DMS53 treated with DMSO at 0.1 percent for 48 hours (cell line): ENCODE data around the gene NXT2.
"Not testable (repeated sequence)": the region's sequence is repeated elsewhere in the genome, so short reads cannot be mapped to it uniquely, and the experiment has no call there.

Source experiments
- DNase-seq: peaks from one replicate; lab custom pipeline; 2025; ENCODE audit not compliant: unreplicated experiment; lab: John Stamatoyannopoulos, UW

The NXT2 gene

GRCh38 chrX:109536439-109537323 is at the start of gene NXT2:
NXT2 (plus strand) TSS chrX:109536844; CDS start chrX:109537007, 163 bp downstream.
- DNase-seq = peak; percentile 85

DNA sequence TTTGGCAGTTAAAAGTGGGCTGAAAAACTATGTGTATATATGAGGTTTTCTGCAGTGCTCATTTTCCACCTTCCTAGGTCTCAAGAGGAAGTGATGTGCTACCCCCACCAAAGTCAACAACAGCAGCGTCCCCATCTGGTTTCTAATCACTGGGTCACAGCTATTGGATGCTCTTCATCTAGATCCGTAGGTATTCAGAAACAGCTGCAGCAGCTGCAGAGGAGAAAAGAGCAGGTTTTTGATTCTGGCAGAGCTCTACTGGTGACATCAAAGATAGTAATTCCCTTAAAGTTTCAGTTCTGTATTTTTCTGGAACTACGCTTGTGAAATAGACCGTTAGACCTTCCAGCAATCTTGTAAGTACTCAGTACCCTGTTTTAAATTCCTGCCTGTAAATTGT is 49.0 kb upstream of the NXT2 start:
- DNase-seq = no peak

GRCh38 chrX:109489174-109489573 is 47.5 kb upstream of the NXT2 start:
- DNase-seq = no peak

DNA sequence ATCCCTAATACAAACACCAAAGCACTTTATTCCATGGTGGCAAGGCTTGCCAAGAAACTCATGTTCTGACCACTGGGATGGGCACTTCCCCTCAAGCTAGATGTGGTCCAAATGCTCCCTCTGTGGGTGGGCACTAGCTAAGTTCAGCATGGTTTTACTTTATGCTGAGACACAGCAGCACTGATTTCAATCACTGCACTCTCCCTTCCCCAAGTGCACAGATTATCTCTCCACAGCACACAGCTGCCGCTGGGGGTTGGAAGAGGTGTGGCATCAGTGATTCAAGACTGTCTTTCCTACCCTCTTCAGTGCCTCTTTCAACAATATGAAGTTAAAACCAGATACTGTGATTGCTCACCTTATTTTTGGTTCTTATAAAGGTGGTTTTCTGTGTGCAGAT is 38.2 kb upstream of the NXT2 start:
- no peak for DNase-seq

DNA sequence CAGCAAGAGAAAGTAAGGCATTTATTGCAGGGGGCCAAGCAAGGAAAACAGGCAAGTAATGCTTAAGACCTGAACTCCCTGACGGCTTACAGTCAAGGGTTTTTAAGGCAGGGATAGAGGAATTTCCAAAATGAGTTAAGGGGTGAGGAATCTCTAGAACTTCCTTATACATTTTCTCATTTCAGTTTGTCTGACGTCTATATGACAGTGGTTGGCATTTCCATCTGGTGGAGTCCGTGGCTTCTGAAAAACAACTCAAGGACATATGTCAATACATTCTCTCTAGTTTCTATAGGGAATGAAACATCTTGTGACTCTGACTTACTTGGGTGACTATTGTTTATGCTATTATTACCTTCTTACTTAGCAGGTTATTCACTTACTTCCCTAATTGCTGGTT is 35.5 kb upstream of the NXT2 start:
- no peak for DNase-seq

DNA sequence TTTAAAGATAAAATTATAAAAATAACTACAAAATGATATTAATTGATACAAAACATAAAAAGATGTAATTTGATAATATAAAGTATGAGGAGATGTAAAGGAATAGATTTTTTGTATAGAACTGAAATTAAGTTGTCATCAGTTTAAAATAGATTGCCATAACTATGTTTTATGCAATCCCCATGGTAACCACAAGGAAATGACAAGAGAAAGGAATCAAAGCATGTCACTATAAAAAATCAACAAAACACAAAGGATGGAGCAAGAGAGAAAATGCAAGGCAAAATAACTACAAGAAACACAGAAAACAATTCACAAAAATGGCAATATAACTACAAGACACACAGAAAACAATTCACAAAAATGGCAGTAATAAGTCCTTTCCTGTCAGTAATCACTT is 27.7 kb upstream of the NXT2 start:
- DNase-seq = no peak

GRCh38 chrX:109511113-109511512 is 25.5 kb upstream of the NXT2 start:
- DNase-seq = no peak

DNA sequence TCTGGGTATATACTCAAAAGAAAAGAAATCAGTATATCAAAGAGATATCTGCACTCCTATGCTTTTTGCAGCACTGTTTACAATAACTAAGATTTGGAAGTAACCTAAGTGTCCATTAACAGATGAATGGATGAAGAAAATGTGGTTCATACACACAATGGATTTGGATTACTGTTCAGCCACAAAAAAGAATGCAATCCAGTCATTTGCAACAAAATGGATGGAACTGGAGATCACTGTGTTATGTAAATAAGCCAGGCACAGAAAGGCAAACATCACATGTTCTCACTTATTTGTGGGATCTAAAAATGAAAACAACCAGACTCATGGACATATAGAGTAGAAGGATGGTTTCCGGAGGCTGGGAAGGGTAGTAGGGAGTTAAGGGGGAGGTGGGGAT is 17.6 kb upstream of the NXT2 start:
- no peak for DNase-seq

GRCh38 chrX:109533005-109533404 is 3.6 kb upstream of the NXT2 start:
- DNase-seq = no peak

DNA sequence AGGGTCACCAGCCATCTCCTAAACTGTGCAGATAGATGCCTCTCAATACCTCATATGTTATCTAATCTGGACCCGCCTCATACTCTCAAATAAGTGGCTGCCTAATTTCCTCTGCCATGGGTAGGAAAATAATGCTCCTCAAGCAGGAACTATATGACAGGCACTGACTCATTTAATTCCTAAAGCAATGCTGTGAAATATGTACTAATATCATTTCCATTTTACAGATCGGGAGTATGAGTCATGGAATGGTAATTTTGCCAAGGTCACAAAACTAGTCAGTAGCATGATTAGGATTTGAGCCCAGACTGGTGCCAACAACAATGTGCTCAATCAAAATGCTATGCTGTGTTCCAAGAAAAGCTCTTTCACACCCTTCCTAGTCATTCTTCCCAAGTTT is 3.0 kb upstream of the NXT2 start:
- no peak for DNase-seq

DNA sequence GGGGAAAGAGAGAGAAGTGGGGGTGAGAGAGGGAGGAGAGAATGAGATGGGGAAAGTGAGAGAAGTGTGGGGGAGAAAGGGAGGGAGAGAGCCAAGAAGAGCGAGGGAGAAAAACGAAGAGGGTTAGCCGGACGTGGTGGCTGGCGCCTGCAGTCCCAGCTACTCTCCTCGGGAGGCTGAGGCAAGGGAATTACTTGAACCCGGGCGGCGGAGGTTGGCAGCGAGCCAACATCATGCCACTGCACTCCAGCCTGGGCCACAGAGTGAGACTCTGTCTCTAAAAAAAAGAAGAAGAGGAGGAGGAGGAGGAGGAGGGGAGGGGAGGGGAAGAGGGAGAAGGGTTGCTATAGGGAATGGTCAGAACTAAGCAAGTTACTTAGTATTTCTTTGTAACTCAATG is 1.7 kb upstream of the NXT2 start:
- DNase-seq = no peak

- no peak for DNase-seq
Observed at GRCh38 chrX:109535578-109535977, 1.1 kb upstream of the NXT2 start.

- DNase-seq = peak; percentile 82
Observed at GRCh38 chrX:109537324-109537665, 651 bp downstream of the NXT2 start.

GRCh38 chrX:109539007-109539406 is 2.4 kb downstream of the NXT2 start:
- DNase-seq = not testable (repeated sequence)

DNA sequence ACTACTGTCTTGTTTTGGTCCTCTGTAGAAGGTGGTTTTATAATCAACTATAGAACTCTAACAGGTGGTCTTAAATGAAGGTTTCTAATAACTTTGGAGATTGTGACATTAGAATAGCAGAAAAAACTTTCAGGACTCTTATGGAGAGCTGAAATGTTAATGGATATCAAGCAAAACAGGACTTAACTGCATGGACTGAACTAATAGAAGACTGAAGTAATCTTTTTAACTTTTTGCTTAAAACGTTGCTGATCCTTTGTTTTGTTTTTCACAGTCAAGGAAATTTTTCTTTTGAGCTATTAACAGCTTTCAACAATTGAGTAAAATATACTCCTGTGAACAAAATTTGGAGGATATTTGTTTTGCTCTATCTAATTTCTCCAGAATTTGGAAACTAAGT is 17.2 kb downstream of the NXT2 start:
- no peak for DNase-seq

GRCh38 chrX:109576083-109576482 is 39.4 kb downstream of the NXT2 start:
- DNase-seq = not testable (repeated sequence)

- DNase-seq = no peak
Observed at GRCh38 chrX:109577055-109577454, 40.4 kb downstream of the NXT2 start.

GRCh38 chrX:109578916-109579315 is 42.3 kb downstream of the NXT2 start:
- no peak for DNase-seq

DNA sequence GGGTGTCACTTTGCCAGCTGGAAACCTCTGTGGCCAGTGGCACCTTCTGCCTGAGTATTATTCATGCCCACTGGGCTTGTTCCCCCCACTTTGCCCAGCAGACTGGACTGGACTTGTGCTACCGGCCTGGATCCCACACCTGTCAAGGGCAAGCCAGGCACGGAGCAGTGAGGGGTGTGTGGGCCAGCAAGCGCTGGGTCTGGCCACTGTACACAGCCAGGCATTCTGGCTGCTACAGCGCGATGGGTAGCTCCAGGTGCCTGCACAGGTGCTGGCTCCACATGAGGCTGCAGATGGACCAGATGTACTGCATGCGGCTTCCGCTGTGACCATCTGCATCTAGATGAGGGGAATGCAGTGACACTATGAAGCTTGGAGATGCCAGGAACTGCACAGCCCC is 48.8 kb downstream of the NXT2 start:
- no peak for DNase-seq

DNA sequence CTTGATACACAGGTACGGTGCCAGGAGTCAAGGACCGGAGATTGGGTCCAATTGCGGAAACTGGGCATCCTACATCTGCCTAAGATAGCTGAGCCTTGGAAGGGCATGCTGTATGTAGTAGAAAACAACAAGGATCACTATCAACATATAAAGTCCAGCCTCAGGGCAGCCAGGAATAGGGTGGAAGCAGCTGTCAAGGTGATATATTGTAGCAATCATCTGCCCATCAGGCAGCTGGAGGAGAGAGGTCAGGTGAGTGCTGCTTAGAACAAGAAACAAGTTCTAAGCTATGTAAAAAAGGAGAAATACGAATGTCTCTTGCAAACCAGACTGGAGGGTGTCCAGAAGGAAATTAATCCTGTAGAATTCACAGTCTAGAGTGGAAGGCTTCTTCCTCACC is 53.5 kb downstream of the NXT2 start:
- no peak for DNase-seq
